HepG2 (cell line): Measurements from ENCODE around the gene FAM174C. TPM values are rescaled to one million over a fixed set of nuclear protein-coding genes. Genes with fewer than 3 reads are reported as not detected.

Experiments used
- ARNT2 ChIP-seq: sonication (generic); formaldehyde crosslinking; IDR thresholded peaks from 2 replicates; pipeline ENCODE4 v1.8.0; 2022; ENCODE audit warnings: mild to moderate bottlenecking, low read depth, missing genetic modification reagents, moderate library complexity
- ATF2 ChIP-seq: sonication (generic); formaldehyde crosslinking; IDR thresholded peaks from 2 replicates; pipeline ENCODE4 v1.4.0; 2020; ENCODE audit warnings: missing genetic modification reagents
- DPF2 ChIP-seq: sonication (generic); formaldehyde crosslinking; IDR thresholded peaks from 2 replicates; pipeline ENCODE4 v1.4.0; 2020; ENCODE audit warnings: mild to moderate bottlenecking, low read depth, missing genetic modification reagents, borderline replicate concordance
- FOXA3 ChIP-seq: IDR thresholded peaks from 2 replicates; pipeline ENCODE4 v1.6.1; 2016; ENCODE audit warnings: missing genetic modification reagents, missing compliant biosample characterization
- FOXC1 ChIP-seq: sonication (generic); formaldehyde crosslinking; IDR thresholded peaks from 2 replicates; pipeline ENCODE4 v1.8.0; 2022; ENCODE audit warnings: mild to moderate bottlenecking, missing genetic modification reagents, borderline replicate concordance
- HMGXB3 ChIP-seq: sonication (generic); formaldehyde crosslinking; IDR thresholded peaks from 2 replicates; pipeline ENCODE4 v1.4.0; 2020; ENCODE audit warnings: missing genetic modification reagents, borderline replicate concordance
- SIN3A ChIP-seq: IDR thresholded peaks from 2 replicates; pipeline ENCODE4 v1.6.1; 2011; ENCODE audit warnings: low read depth, mild to moderate bottlenecking, control low read depth, low read length, borderline replicate concordance
- TBX2 ChIP-seq: sonication (generic); formaldehyde crosslinking; IDR thresholded peaks from 2 replicates; pipeline ENCODE4 v1.5.0; 2020; ENCODE audit warnings: missing genetic modification reagents, mild to moderate bottlenecking, borderline replicate concordance
- TEAD3 ChIP-seq: optimal IDR thresholded peaks from 2 replicates; pipeline ENCODE3; 2016; ENCODE audit warnings: borderline replicate concordance
- TFE3 ChIP-seq: IDR thresholded peaks from 2 replicates; pipeline ENCODE4 v1.6.1; 2016
- THRA ChIP-seq: sonication (generic); formaldehyde crosslinking; IDR thresholded peaks from 2 replicates; pipeline ENCODE4 v1.4.0; 2020; ENCODE audit warnings: missing genetic modification reagents, borderline replicate concordance
- ZNF235 ChIP-seq: sonication (generic); formaldehyde crosslinking; IDR thresholded peaks from 2 replicates; pipeline ENCODE4 v1.8.1; 2023; ENCODE audit warnings: mild to moderate bottlenecking, missing genetic modification reagents, borderline replicate concordance
- ZNF501 ChIP-seq: sonication (generic); formaldehyde crosslinking; IDR thresholded peaks from 2 replicates; pipeline ENCODE4 v1.5.1; 2020; ENCODE audit warnings: mild to moderate bottlenecking, moderate library complexity, missing genetic modification reagents
- polyA plus RNA-seq, 8 experiments: library from polyadenylated mRNA; depleted of rRNA in 3 of 8; stranded (reverse) in 7 of 8; unstranded in 1 of 8; fragments of >200 nt; fragmentation: Illumina TruSeq in 4 of 8; extraction: Trizol in 4 of 8; gene quantifications; 2 replicates each; pipeline versions ENCODE4 v1.2.1 to v1.2.3, GENCODE V29; 2011 to 2016; ENCODE audit warnings: low read depth in 4 of 8, missing spikeins in 1 of 8, mixed read lengths in 1 of 8; ENCODE audit not compliant: insufficient read depth in 1 of 8
- total RNA-seq, 5 experiments: library from RNA; depleted of rRNA; stranded (reverse); fragments of >200 nt; fragmentation: Illumina TruSeq; extraction: Trizol; gene quantifications; 2 replicates each; pipeline ENCODE4 v1.2.3, GENCODE V29; 2016; ENCODE audit warnings: low read depth in 1 of 5

The FAM174C gene
- total and polyA plus RNA-seq, 2 of the 13 experiments (the other 11 are each of a cell fraction or from before 2014, with no cell fraction given): 19.5 to 31.3 TPM

GRCh38 chr19:1254530-1255185, 20.7 kb upstream of the FAM174C start (continued):
- TF ChIP-seq THRA (CRISPR knock-in tag) (peak; percentile 98), SIN3A (no peak; the same call in 1 of the 2 replicates), ATF2 (CRISPR knock-in tag) (0 out of 2 replicates have a peak, but pooled peaks have one; percentile 48), ARNT2 (CRISPR knock-in tag) (0 out of 2 replicates have a peak, but pooled peaks have one; percentile 28), DPF2 (CRISPR knock-in tag) (peak; percentile 50), FOXA3 (CRISPR knock-in tag) (peak; percentile 72), ZNF501 (peak; percentile 54; the same call in 1 of the 2 replicates), TFE3 (CRISPR knock-in tag) (peak; percentile 45; the same call in 1 of the 2 replicates), FOXC1 (CRISPR knock-in tag) (peak; percentile 53; the same call in 1 of the 2 replicates), ZNF235 (CRISPR knock-in tag) (0 out of 2 replicates have a peak, but pooled peaks have one; percentile 10), HMGXB3 (CRISPR knock-in tag) (no peak), TEAD3 (peak; percentile 30), TBX2 (CRISPR knock-in tag) (peak; percentile 35; the same call in 1 of the 2 replicates)
